HuH-7.5 (cell line): ENCODE results near the gene TBX21.

ENCODE experiments used
- DNase-seq: peaks from one replicate; pipeline ENCODE4 v3.0.0; 2011; ENCODE audit warnings: low spot score

TBX21 gene

GRCh38 chr17:47714773-47715396, 18.2 kb upstream of the TBX21 start:
- no peak for DNase-seq

- no peak for DNase-seq
Measured at GRCh38 chr17:47715669-47716325, 17.2 kb upstream of the TBX21 start.

- no peak for DNase-seq
Measured at GRCh38 chr17:47716375-47716774, 16.7 kb upstream of the TBX21 start.

- DNase-seq, result no peak
Measured at GRCh38 chr17:47717261-47717697, 15.8 kb upstream of the TBX21 start.

- DNase-seq, result no peak
Measured at GRCh38 chr17:47717979-47718621, 14.9 kb upstream of the TBX21 start.

- no peak for DNase-seq
Measured at GRCh38 chr17:47718634-47719405, 14.2 kb upstream of the TBX21 start.

GRCh38 chr17:47719411-47720152, 13.5 kb upstream of the TBX21 start:
- no peak for DNase-seq

GRCh38 chr17:47720196-47720595, 12.8 kb upstream of the TBX21 start:
- no peak for DNase-seq

- DNase-seq, result peak; percentile 41
Measured at GRCh38 chr17:47720754-47721533, 12.1 kb upstream of the TBX21 start.

- no peak for DNase-seq
Measured at GRCh38 chr17:47721725-47722124, 11.3 kb upstream of the TBX21 start.

- no peak for DNase-seq
Measured at GRCh38 chr17:47724705-47725104, 8.3 kb upstream of the TBX21 start.

GRCh38 chr17:47725446-47726111, 7.5 kb upstream of the TBX21 start:
- no peak for DNase-seq

- DNase-seq, result no peak
Measured at GRCh38 chr17:47726796-47727703, 6.0 kb upstream of the TBX21 start.

GRCh38 chr17:47727704-47728036, 5.4 kb upstream of the TBX21 start:
- no peak for DNase-seq

GRCh38 chr17:47728214-47728877, 4.7 kb upstream of the TBX21 start:
- no peak for DNase-seq

- DNase-seq, result no peak
Measured at GRCh38 chr17:47729476-47729875, 3.6 kb upstream of the TBX21 start.

GRCh38 chr17:47730681-47731080, 2.4 kb upstream of the TBX21 start:
- DNase-seq, result no peak

GRCh38 chr17:47731396-47731795, 1.6 kb upstream of the TBX21 start:
- DNase-seq, result no peak

- no peak for DNase-seq
Measured at GRCh38 chr17:47732399-47733046, 513 bp upstream of the TBX21 start.
